Measurements from ENCODE around the gene ANO7. TPM values are rescaled to one million over a fixed set of nuclear protein-coding genes. Genes with fewer than 3 reads are reported as not detected.

Gene ANO7
- total and polyA plus RNA-seq, 2 of the 8 experiments (the other 6 are each of a cell fraction or from before 2014, with no cell fraction given): 3.2 to 6.9 TPM

- TF ChIP-seq RBBP5 (IDR thresholded peaks at IDR 0.05; ENCODE audit: borderline replicate concordance, low read depth, low read length) (no peak), SIN3A (conservative IDR thresholded peaks at IDR 0.05 in 1 of 2, IDR thresholded peaks at IDR 0.05 in 1 of 2; ENCODE audit: low read depth in 1 of 2, low read length in 2 of 2) (no peak), RXRA (IDR thresholded peaks at IDR 0.05; ENCODE audit: insufficient read depth, low read depth, low read length) (no peak), BRCA1 (IDR thresholded peaks at IDR 0.05; ENCODE audit: low read depth, low read length) (no peak), GTF2F1 (IDR thresholded peaks at IDR 0.05; ENCODE audit: borderline replicate concordance, low read depth, low read length) (no peak), SIRT6 (IDR thresholded peaks at IDR 0.05; ENCODE audit: low read length) (no peak), USF2 (IDR thresholded peaks at IDR 0.05; ENCODE audit: low read length) (no peak)
- TF ChIP-seq, protein P1, sequence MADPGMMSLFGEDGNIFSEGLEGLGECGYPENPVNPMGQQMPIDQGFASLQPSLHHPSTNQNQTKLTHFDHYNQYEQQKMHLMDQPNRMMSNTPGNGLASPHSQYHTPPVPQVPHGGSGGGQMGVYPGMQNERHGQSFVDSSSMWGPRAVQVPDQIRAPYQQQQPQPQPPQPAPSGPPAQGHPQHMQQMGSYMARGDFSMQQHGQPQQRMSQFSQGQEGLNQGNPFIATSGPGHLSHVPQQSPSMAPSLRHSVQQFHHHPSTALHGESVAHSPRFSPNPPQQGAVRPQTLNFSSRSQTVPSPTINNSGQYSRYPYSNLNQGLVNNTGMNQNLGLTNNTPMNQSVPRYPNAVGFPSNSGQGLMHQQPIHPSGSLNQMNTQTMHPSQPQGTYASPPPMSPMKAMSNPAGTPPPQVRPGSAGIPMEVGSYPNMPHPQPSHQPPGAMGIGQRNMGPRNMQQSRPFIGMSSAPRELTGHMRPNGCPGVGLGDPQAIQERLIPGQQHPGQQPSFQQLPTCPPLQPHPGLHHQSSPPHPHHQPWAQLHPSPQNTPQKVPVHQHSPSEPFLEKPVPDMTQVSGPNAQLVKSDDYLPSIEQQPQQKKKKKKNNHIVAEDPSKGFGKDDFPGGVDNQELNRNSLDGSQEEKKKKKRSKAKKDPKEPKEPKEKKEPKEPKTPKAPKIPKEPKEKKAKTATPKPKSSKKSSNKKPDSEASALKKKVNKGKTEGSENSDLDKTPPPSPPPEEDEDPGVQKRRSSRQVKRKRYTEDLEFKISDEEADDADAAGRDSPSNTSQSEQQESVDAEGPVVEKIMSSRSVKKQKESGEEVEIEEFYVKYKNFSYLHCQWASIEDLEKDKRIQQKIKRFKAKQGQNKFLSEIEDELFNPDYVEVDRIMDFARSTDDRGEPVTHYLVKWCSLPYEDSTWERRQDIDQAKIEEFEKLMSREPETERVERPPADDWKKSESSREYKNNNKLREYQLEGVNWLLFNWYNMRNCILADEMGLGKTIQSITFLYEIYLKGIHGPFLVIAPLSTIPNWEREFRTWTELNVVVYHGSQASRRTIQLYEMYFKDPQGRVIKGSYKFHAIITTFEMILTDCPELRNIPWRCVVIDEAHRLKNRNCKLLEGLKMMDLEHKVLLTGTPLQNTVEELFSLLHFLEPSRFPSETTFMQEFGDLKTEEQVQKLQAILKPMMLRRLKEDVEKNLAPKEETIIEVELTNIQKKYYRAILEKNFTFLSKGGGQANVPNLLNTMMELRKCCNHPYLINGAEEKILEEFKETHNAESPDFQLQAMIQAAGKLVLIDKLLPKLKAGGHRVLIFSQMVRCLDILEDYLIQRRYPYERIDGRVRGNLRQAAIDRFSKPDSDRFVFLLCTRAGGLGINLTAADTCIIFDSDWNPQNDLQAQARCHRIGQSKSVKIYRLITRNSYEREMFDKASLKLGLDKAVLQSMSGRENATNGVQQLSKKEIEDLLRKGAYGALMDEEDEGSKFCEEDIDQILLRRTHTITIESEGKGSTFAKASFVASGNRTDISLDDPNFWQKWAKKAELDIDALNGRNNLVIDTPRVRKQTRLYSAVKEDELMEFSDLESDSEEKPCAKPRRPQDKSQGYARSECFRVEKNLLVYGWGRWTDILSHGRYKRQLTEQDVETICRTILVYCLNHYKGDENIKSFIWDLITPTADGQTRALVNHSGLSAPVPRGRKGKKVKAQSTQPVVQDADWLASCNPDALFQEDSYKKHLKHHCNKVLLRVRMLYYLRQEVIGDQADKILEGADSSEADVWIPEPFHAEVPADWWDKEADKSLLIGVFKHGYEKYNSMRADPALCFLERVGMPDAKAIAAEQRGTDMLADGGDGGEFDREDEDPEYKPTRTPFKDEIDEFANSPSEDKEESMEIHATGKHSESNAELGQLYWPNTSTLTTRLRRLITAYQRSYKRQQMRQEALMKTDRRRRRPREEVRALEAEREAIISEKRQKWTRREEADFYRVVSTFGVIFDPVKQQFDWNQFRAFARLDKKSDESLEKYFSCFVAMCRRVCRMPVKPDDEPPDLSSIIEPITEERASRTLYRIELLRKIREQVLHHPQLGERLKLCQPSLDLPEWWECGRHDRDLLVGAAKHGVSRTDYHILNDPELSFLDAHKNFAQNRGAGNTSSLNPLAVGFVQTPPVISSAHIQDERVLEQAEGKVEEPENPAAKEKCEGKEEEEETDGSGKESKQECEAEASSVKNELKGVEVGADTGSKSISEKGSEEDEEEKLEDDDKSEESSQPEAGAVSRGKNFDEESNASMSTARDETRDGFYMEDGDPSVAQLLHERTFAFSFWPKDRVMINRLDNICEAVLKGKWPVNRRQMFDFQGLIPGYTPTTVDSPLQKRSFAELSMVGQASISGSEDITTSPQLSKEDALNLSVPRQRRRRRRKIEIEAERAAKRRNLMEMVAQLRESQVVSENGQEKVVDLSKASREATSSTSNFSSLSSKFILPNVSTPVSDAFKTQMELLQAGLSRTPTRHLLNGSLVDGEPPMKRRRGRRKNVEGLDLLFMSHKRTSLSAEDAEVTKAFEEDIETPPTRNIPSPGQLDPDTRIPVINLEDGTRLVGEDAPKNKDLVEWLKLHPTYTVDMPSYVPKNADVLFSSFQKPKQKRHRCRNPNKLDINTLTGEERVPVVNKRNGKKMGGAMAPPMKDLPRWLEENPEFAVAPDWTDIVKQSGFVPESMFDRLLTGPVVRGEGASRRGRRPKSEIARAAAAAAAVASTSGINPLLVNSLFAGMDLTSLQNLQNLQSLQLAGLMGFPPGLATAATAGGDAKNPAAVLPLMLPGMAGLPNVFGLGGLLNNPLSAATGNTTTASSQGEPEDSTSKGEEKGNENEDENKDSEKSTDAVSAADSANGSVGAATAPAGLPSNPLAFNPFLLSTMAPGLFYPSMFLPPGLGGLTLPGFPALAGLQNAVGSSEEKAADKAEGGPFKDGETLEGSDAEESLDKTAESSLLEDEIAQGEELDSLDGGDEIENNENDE (IDR thresholded peaks at IDR 0.05; ENCODE audit: insufficient replicate concordance, low read length): no peak
Observed at GRCh38 chr2:241237949-241238371, 49.5 kb downstream of the ANO7 start (continued).
